Lower leg skin (tissue), 3 donors: ENCODE results near the gene CCSER2.

Experiments used
- CTCF ChIP-seq, 3 donors: fragments of 450-650 bp; IDR thresholded peaks; one replicate each; pipeline ENCODE4 v1.5.1; 2016; ENCODE audit warnings: antibody characterized with exemption in 3 of 3, mild to moderate bottlenecking in 3 of 3, moderate library complexity in 2 of 3
- POLR2A ChIP-seq, 2 donors: fragments of 450-650 bp; IDR thresholded peaks; one replicate each; pipeline ENCODE4 v1.6.1; 2016 to 2017; ENCODE audit warnings: antibody characterized with exemption in 2 of 2, mild to moderate bottlenecking in 1 of 2, moderate library complexity in 1 of 2

GRCh38 chr10:84510121-84510520 is 181.7 kb downstream of the CCSER2 start:
- TF ChIP-seq CTCF (IDR thresholded peaks at IDR 0.05) (no peak), POLR2A (IDR thresholded peaks at IDR 0.05) (no peak)
